ENCODE results near the gene RPL6.

DNA sequence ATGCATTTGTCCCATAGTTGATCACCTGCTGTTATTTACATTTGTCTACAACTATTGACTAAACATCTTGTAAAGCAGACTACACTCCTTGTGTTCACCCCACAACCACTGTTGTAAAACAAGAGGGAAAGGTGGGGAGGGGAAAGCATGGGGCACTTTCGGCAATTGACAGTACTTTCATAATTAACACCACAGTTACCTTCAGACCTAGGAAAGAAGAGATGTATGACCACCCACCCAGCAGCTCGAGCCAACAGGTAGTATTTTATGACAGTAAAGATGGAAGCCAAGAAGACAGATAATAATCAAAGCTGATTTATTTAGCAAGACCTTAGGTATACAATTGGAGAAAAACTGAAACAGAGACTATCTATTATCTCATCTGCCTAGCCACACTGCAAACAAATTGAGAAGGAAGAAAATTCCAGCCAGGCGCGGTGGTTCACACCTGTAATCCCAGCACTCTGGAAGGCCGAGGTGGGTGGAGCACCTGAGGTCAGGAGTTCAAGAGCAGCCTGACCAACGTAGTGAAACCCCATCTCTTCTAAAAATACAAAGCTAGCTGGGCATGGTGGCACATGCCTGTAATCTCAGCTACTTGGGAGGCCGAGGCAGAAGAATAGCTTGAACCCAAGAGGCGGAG lies 38.4 kb downstream of the RPL6 start:
- TF ChIP-seq, protein P1, sequence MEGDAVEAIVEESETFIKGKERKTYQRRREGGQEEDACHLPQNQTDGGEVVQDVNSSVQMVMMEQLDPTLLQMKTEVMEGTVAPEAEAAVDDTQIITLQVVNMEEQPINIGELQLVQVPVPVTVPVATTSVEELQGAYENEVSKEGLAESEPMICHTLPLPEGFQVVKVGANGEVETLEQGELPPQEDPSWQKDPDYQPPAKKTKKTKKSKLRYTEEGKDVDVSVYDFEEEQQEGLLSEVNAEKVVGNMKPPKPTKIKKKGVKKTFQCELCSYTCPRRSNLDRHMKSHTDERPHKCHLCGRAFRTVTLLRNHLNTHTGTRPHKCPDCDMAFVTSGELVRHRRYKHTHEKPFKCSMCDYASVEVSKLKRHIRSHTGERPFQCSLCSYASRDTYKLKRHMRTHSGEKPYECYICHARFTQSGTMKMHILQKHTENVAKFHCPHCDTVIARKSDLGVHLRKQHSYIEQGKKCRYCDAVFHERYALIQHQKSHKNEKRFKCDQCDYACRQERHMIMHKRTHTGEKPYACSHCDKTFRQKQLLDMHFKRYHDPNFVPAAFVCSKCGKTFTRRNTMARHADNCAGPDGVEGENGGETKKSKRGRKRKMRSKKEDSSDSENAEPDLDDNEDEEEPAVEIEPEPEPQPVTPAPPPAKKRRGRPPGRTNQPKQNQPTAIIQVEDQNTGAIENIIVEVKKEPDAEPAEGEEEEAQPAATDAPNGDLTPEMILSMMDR (IDR thresholded peaks at IDR 0.05) = no peak
- no peak for TF ChIP-seq POLR2AphosphoS5 (IDR thresholded peaks at IDR 0.05; ENCODE audit: insufficient read depth in 1 of 2, low read depth in 1 of 2)

Measured in vagina (tissue), 2 donors.